NCI-H1105 (cell line): ENCODE results near the gene UVSSA.
"Not testable (repeated sequence)": the region's sequence is repeated elsewhere in the genome, so short reads cannot be mapped to it uniquely, and the experiment has no call there.

Experiments
- DNase-seq: peaks from one replicate; lab custom pipeline; 2025; lab: John Stamatoyannopoulos, UW

UVSSA gene

DNA sequence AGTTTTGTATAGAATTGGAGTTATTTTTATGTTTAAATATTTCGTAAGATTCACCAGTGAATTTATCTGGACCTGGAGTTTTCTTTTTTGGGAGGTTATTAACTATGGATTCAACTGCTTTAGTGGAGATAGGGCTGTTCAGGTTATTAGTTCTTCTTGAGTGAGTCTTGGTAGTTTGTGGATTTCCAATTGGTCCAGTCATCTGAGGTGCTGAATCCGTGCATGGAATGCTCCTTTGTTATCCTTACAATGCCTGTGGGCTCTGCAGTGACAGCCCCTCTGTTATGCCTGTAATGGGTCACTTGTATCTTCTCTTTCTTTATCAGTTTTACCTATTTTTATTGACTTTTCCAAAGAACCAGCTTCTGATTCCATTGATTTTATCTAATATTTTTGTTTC is 74.6 kb downstream of the UVSSA start:
- no peak for DNase-seq

GRCh38 chr4:1427010-1427409 is 80.0 kb downstream of the UVSSA start:
- no peak for DNase-seq

DNA sequence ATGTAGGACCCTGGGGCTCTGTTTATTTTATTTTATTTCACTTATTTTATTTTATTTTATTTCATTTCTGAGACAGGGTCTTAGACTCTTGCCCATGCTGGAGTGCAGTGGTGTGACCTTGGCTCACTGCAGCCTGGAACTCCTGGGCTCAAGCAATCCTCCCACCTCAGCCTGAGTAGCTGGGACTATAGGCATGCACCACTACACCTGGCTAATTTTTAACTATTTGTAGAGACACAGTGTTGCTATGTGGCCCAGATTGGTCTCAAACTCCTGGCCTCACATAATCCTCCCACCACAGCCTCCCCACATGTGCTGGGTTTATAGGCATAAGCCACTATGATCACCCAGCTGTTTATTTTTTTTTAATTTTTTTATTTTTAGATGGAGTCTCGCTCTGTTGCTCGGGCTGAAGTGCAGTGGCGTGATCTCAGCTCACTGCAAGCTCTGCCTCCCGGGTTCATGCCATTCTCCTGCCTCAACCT is 96.7 kb downstream of the UVSSA start:
- DNase-seq = not testable (repeated sequence)
